Measurements from ENCODE around the gene C1QL4.

Gene C1QL4

DNA sequence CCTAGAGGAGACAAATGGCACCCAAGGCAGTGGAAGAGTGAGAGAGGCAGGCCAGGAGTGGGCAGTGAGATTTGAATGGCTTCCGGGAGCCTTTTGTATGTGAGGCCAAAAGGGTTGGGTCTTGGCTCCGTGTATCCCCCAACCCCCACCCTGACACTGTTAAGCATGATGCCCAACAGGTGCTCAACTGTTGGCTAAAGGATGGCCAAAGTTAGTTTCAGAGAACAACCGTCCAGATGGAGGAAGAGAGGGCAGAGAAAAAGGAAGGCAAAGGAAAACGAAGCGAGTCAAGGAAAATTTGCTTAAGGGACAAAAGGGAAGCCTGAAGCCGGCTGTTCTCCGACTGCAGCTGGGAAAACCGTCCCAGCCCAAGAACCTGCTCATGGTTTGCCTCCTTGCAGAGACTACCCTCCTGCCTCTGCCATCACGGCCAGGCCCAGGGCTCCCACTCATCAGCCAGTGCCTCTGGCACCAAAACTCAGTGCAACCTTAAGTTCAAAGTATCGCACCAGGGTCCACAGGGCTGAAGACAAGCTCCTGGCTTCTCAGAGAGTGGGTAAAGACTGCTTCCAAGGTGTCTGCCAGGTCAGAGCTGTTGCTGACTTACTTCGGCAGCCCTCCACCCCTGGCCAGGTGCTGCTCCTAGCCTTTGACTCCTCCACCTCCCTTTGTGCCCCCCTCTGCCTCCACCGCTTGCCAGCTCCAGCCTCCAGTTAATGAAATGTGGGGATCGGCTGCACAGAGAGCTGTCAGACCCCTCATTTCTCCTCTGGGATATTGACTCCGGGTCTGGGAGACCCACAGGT lies 4.2 kb upstream of the C1QL4 start:
- H3K4me3 ChIP-seq (ENCODE audit: low read length) = no peak overlapping the region

DNA sequence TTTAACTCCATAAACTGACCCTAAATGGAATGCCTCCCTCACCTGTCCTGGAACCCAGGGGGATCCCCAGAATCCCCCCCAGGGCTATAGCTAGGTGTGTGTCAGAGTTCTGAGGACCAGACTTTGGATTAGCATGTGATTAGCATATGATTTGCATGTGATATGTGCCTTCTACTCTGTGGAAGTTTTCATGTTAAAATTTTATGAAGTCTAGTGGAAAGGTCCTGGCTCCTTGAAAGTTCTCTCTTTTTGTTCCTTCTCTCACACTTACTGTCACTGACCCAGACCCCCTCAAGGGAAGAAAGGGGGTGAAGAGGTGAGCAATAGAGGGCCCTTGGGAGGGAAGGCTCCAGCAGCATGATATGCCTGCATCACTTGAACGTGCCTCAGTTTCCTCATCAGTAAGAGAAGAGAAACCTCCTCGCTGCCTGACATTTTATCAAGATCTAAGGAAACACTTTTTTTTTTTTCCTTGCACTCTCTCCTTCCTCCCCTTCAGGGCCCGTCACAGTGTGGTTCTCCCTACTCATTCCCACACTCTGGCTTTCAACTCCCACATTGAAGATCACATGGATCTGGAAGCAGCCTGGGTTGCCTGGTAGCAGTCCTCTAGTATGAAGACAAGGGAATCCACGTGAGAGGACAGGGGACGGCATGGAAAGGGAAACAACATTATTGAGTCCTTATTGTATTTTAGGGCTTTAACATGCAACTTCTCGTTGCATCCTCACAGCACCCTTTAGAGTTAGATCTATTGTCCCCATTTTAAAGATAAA lies 3.3 kb upstream of the C1QL4 start:
- Histone ChIP-seq H3K4me3 (ENCODE audit: low read length) (no peak overlapping the region), H3K4me1 (ENCODE audit: control insufficient read depth, low read length) (peaks cover 41% of the 10 kb centered on the region), H3K9me3 (ENCODE audit: control insufficient read depth, insufficient read depth, low read length) (no peaks in the 10 kb centered on the region), H3K79me2 (ENCODE audit: control insufficient read depth, low read length) (no peaks in the 10 kb centered on the region), H4K20me1 (ENCODE audit: control insufficient read depth, insufficient read depth, low read depth, low read length) (no peaks in the 10 kb centered on the region), H3K9me2 (replicated peaks; ENCODE audit: control insufficient read depth, low read length) (no peaks in the 10 kb centered on the region), H3K27me3 (ENCODE audit: control insufficient read depth, low read length) (peaks cover 79% of the 10 kb centered on the region), H3F3A (ENCODE audit: control insufficient read depth, insufficient read depth) (peaks cover 12% of the 10 kb centered on the region), H3K4me2 (ENCODE audit: low read length) (no peak overlapping the region), H3K36me3 (ENCODE audit: control insufficient read depth, low read length) (no peaks in the 10 kb centered on the region), H3K27ac (ENCODE audit: low read depth, low read length) (no peak overlapping the region)
- no peak for TF ChIP-seq EZH2phosphoT487 (IDR thresholded peaks at IDR 0.05; ENCODE audit: borderline replicate concordance, low read length)
- TF ChIP-seq, protein P1, sequence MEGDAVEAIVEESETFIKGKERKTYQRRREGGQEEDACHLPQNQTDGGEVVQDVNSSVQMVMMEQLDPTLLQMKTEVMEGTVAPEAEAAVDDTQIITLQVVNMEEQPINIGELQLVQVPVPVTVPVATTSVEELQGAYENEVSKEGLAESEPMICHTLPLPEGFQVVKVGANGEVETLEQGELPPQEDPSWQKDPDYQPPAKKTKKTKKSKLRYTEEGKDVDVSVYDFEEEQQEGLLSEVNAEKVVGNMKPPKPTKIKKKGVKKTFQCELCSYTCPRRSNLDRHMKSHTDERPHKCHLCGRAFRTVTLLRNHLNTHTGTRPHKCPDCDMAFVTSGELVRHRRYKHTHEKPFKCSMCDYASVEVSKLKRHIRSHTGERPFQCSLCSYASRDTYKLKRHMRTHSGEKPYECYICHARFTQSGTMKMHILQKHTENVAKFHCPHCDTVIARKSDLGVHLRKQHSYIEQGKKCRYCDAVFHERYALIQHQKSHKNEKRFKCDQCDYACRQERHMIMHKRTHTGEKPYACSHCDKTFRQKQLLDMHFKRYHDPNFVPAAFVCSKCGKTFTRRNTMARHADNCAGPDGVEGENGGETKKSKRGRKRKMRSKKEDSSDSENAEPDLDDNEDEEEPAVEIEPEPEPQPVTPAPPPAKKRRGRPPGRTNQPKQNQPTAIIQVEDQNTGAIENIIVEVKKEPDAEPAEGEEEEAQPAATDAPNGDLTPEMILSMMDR (IDR thresholded peaks at IDR 0.05; ENCODE audit: low read depth, low read length, poor library complexity, severe bottlenecking) = no peak

More for the DNA sequence above, 4.2 kb upstream of the C1QL4 start:
- no peak overlapping the region for H3K4me2 ChIP-seq (ENCODE audit: low read length)
- H3K36me3 ChIP-seq (ENCODE audit: control insufficient read depth, low read length) = no peaks in the 10 kb centered on the region
- H3K9me2 ChIP-seq (replicated peaks; ENCODE audit: control insufficient read depth, low read length) = no peaks in the 10 kb centered on the region
- TF ChIP-seq EZH2phosphoT487 (IDR thresholded peaks at IDR 0.05; ENCODE audit: borderline replicate concordance, low read length) = no peak
- TF ChIP-seq, protein P1 (IDR thresholded peaks at IDR 0.05; ENCODE audit: low read depth, low read length, poor library complexity, severe bottlenecking) = no peak
- H3K9me3 ChIP-seq (ENCODE audit: control insufficient read depth, insufficient read depth, low read length) = no peaks in the 10 kb centered on the region
- H3F3A ChIP-seq (ENCODE audit: control insufficient read depth, insufficient read depth) = peaks cover 12% of the 10 kb centered on the region
- H3K27ac ChIP-seq (ENCODE audit: low read depth, low read length) = no peak overlapping the region
- H3K79me2 ChIP-seq (ENCODE audit: control insufficient read depth, low read length) = no peaks in the 10 kb centered on the region
- H3K4me1 ChIP-seq (ENCODE audit: control insufficient read depth, low read length) = peaks cover 49% of the 10 kb centered on the region
- 0 out of 2 replicates have a peak, but pooled peaks cover 2% of the 10 kb centered on the region for H4K20me1 ChIP-seq (ENCODE audit: control insufficient read depth, insufficient read depth, low read depth, low read length)
- peaks cover 87% of the 10 kb centered on the region for H3K27me3 ChIP-seq (ENCODE audit: control insufficient read depth, low read length)

DNA sequence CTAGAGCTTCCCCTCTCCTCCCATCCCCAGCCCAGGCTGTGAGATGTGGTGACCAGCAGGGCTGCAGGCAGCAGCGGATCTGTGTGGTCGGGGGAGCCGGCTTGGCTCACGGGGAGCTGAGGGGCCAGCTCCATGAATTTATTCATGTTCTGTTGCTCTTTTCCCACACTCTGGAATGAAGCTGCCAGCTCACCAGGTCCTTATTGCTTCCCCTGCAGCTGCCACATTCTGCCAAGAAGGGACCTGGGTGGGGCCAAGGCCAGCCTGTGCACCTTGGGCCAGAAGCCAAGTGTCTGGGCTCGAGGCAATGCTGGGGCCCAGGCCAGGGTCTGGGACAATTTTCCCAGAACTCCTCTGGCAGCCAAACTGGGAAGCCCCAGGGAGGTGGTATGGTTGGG lies 2.5 kb upstream of the C1QL4 start:
- no peaks in the 10 kb centered on the region for H3K36me3 ChIP-seq (ENCODE audit: control insufficient read depth, low read length)
- no peaks in the 10 kb centered on the region for H3K79me2 ChIP-seq (ENCODE audit: control insufficient read depth, low read length)
- no peaks in the 10 kb centered on the region for H3K9me2 ChIP-seq (replicated peaks; ENCODE audit: control insufficient read depth, low read length)
- no peak overlapping the region for H3K27ac ChIP-seq (ENCODE audit: low read depth, low read length)
- H3K4me3 ChIP-seq (ENCODE audit: low read length) = no peak overlapping the region
- TF ChIP-seq, protein P1 (IDR thresholded peaks at IDR 0.05; ENCODE audit: low read depth, low read length, poor library complexity, severe bottlenecking) = no peak
- no peak for TF ChIP-seq EZH2phosphoT487 (IDR thresholded peaks at IDR 0.05; ENCODE audit: borderline replicate concordance, low read length)
- H3K4me2 ChIP-seq (ENCODE audit: low read length) = no peak overlapping the region
- peaks cover 72% of the 10 kb centered on the region for H3K27me3 ChIP-seq (ENCODE audit: control insufficient read depth, low read length)
- peaks cover 34% of the 10 kb centered on the region for H3K4me1 ChIP-seq (ENCODE audit: control insufficient read depth, low read length)
- H4K20me1 ChIP-seq (ENCODE audit: control insufficient read depth, insufficient read depth, low read depth, low read length) = no peaks in the 10 kb centered on the region
- H3K9me3 ChIP-seq (ENCODE audit: control insufficient read depth, insufficient read depth, low read length) = no peaks in the 10 kb centered on the region
- peaks cover 10% of the 10 kb centered on the region for H3F3A ChIP-seq (ENCODE audit: control insufficient read depth, insufficient read depth)
